Endothelial cell of umbilical vein (primary cell): ENCODE results near the gene HDAC4. TPM values are rescaled to one million over a fixed set of nuclear protein-coding genes. Genes with fewer than 3 reads are reported as not detected.

Source experiments
- BruUV-seq: library from RNA; stranded (reverse); fragments of 400-500 nt; replicated peaks from 2 replicates; lab custom pipeline; 2021; lab: Mats Ljungman, UMichigan
- CTCF ChIA-PET: fragments of 300-600, 350-600 bp; sonication (Branson Sonifier 250); formaldehyde crosslinking; loops from one replicate; lab custom pipeline; 2021; ENCODE audit warnings: antibody characterized with exemption, inconsistent platforms; lab: Charles Lee
- POLR2A ChIA-PET: fragments of 300-600, 350-600 bp; sonication (Branson Sonifier 250); formaldehyde crosslinking; loops from one replicate; lab custom pipeline; 2021; ENCODE audit warnings: antibody characterized with exemption, inconsistent platforms; lab: Charles Lee
- DNase-seq: peaks from one replicate; pipeline ENCODE4 v3.0.0-alpha.2; 2011; ENCODE audit warnings: low read depth, low spot score
- FAIRE-seq: peaks from 2 replicates; lab custom pipeline; 2011; peaks lifted over from hg19 to GRCh38; lab: Jason Lieb, UNC
- H2AFZ ChIP-seq: 2 replicates; pipeline ENCODE4 v1.6.0; 2012; ENCODE audit warnings: low read depth, low read length, control low read depth, inconsistent platforms
- H3K27ac ChIP-seq: 2 replicates; pipeline ENCODE4 v1.5.1; 2011; ENCODE audit warnings: low read depth, mild to moderate bottlenecking, control low read depth, low read length, moderate library complexity; ENCODE audit not compliant: insufficient read depth
- H3K27me3 ChIP-seq, 2 experiments: 2 replicates each; pipeline versions ENCODE4 v1.6.0 to v1.6.1; 2011; ENCODE audit warnings: low read length in 2 of 2, mixed read lengths in 1 of 2; ENCODE audit not compliant: control insufficient read depth in 2 of 2, insufficient read depth in 2 of 2
- H3K36me3 ChIP-seq, 2 experiments: 2 replicates in 1 of 2; 3 replicates in 1 of 2; pipeline ENCODE4 v1.5.1; 2011; ENCODE audit warnings: low read length in 2 of 2, mild to moderate bottlenecking in 1 of 2, moderate library complexity in 1 of 2; ENCODE audit not compliant: control insufficient read depth in 2 of 2, insufficient read depth in 2 of 2; ENCODE audit errors: extremely low read depth in 1 of 2
- H3K4me1 ChIP-seq: 3 replicates; pipeline ENCODE4 v1.5.1; 2011; ENCODE audit warnings: mild to moderate bottlenecking, low read length; ENCODE audit not compliant: control insufficient read depth, insufficient read depth; ENCODE audit errors: extremely low read depth
- H3K4me2 ChIP-seq: 2 replicates; pipeline ENCODE4 v1.6.1; 2011; ENCODE audit warnings: low read length, control low read depth, mixed read lengths; ENCODE audit not compliant: insufficient read depth
- H3K4me3 ChIP-seq, 3 experiments: fragments of 200-600 bp in 1 of 3; sonication (generic), shearing (Covaris generic) in 1 of 3; replicated peaks in 1 of 3; 2 replicates each; pipeline ENCODE4 v1.5.1; 2011 to 2016; ENCODE audit warnings: control low read depth in 3 of 3, low read length in 3 of 3, mild to moderate bottlenecking in 2 of 3, inconsistent platforms in 1 of 3, low read depth in 1 of 3, moderate library complexity in 1 of 3; ENCODE audit not compliant: insufficient read depth in 1 of 3
- H3K79me2 ChIP-seq: 2 replicates; pipeline ENCODE4 v1.6.0; 2012; ENCODE audit warnings: low read length, inconsistent platforms; ENCODE audit not compliant: control insufficient read depth, insufficient read depth
- H3K9ac ChIP-seq: replicated peaks from 2 replicates; pipeline ENCODE3; 2011; ENCODE audit warnings: low read length, control low read depth; ENCODE audit not compliant: insufficient read depth; ENCODE audit errors: extremely low read depth
- H3K9me1 ChIP-seq: replicated peaks from 3 replicates; pipeline ENCODE4 v1.6.0; 2011; ENCODE audit warnings: mild to moderate bottlenecking, low read length; ENCODE audit not compliant: control insufficient read depth, insufficient read depth; ENCODE audit errors: extremely low read depth
- H3K9me3 ChIP-seq: replicated peaks from 2 replicates; pipeline ENCODE4 v1.5.1; 2012; ENCODE audit warnings: low read length, inconsistent platforms; ENCODE audit not compliant: control insufficient read depth, insufficient read depth
- H4K20me1 ChIP-seq: replicated peaks from 2 replicates; pipeline ENCODE3; 2011; ENCODE audit warnings: mild to moderate bottlenecking, low read length; ENCODE audit not compliant: control insufficient read depth, insufficient read depth; ENCODE audit errors: extremely low read depth
- CTCF ChIP-seq, 2 donors: IDR thresholded peaks; 1 replicate in 1 of 2; 2 replicates in 1 of 2; pipeline ENCODE4 v1.5.1; 2011; ENCODE audit warnings: low read length in 2 of 2, mild to moderate bottlenecking in 2 of 2, moderate library complexity in 2 of 2, control low read depth in 1 of 2, inconsistent platforms in 1 of 2, low read depth in 1 of 2; ENCODE audit not compliant: insufficient read depth in 1 of 2; ENCODE audit errors: extremely low read depth in 1 of 2
- EZH2 ChIP-seq: IDR thresholded peaks from 2 replicates; pipeline ENCODE4 v1.6.1; 2012; ENCODE audit warnings: borderline replicate concordance, low read depth, mild to moderate bottlenecking, moderate library complexity, low read length, inconsistent platforms; ENCODE audit not compliant: severe bottlenecking
- GATA2 ChIP-seq: IDR thresholded peaks from 2 replicates; pipeline ENCODE4 v1.7.0; 2011; ENCODE audit warnings: low read depth, mild to moderate bottlenecking, moderate library complexity, mixed read lengths, low read length; ENCODE audit not compliant: insufficient read length, insufficient read depth
- JUN ChIP-seq: IDR thresholded peaks from 2 replicates; pipeline ENCODE4 v1.6.1; 2011; ENCODE audit warnings: borderline replicate concordance, low read depth; ENCODE audit not compliant: insufficient read length, insufficient read depth
- MAX ChIP-seq: IDR thresholded peaks from 2 replicates; pipeline ENCODE4 v1.6.1; 2011; ENCODE audit not compliant: insufficient read depth, insufficient read length
- MYC ChIP-seq: IDR thresholded peaks from one replicate; pipeline ENCODE4 v1.6.1; 2011; ENCODE audit warnings: mild to moderate bottlenecking, low read depth, low read length
- POLR2A ChIP-seq: IDR thresholded peaks from 2 replicates; pipeline ENCODE4 v1.6.1; 2012; ENCODE audit warnings: low read depth, mild to moderate bottlenecking, control low read depth, low read length
- POLR2AphosphoS5 ChIP-seq: IDR thresholded peaks from 2 replicates; pipeline ENCODE4 v1.6.1; 2012; ENCODE audit warnings: low read depth, mild to moderate bottlenecking, control low read depth, low read length, moderate library complexity; ENCODE audit not compliant: insufficient read depth
- dilution Hi-C: fragments of 300-500 bp; cut with MboI; formaldehyde crosslinking; loops from one replicate; pipeline ENCODE4 v1.15.0; 2019; ENCODE audit warnings: low sequenced_read_pairs; ENCODE audit not compliant: extremely low pct_ligation_motif_present
- intact Hi-C: fragments of 100-400 bp; cut with micrococcal nuclease; formaldehyde crosslinking; loops from one replicate; pipeline ENCODE4 v1.10.0; 2022
- polyA plus RNA-seq, 4 experiments: library from polyadenylated mRNA; depleted of rRNA in 3 of 4; stranded (reverse) in 3 of 4; unstranded in 1 of 4; fragments of >200 nt; gene quantifications; 2 replicates each; pipeline versions ENCODE4 v1.2.1 to v1.2.3, GENCODE V29; 2011 to 2012; ENCODE audit warnings: missing spikeins in 1 of 4
- total RNA-seq: library from RNA; stranded (reverse); gene quantifications from 2 replicates; pipeline ENCODE4 v1.2.3, GENCODE V29; 2021

The HDAC4 gene
- total and polyA plus RNA-seq, 2 donors (not counting 3 experiments of a cell fraction or from before 2014, with no cell fraction given): 13.4 to 33.0 TPM

GRCh38 chr2:239337877-239338484 is 62.8 kb downstream of the HDAC4 start:
- no peaks in the 10 kb centered on the region for H3K4me1 ChIP-seq
- H3K4me2 ChIP-seq: no peak overlapping the region
- no peak overlapping the region for H3K9ac ChIP-seq
- intact Hi-C loops: no loop called here
- H3K27me3 ChIP-seq: no peaks in the 10 kb centered on the region
- dilution Hi-C loops: no loop called here
- POLR2A ChIA-PET: no interaction called here
- H3K4me3 ChIP-seq: no peak overlapping the region
- H3K9me1 ChIP-seq: no peaks in the 10 kb centered on the region
- no peaks in the 10 kb centered on the region for H3K9me3 ChIP-seq
- FAIRE-seq (no peak), DNase-seq (no peak)
- no peak overlapping the region for H2AFZ ChIP-seq
- no TSS peak for BruUV-seq
- TF ChIP-seq JUN (no peak), MAX (no peak), POLR2AphosphoS5 (no peak), CTCF (IDR thresholded peaks at IDR 0.05; ENCODE audit: extremely low read depth in 1 of 2, insufficient read depth in 1 of 2, low read depth in 1 of 2, low read length in 2 of 2) (no peak), EZH2 (no peak), MYC (no peak), POLR2A (no peak), GATA2 (no peak)
- H3K36me3 ChIP-seq: no peaks in the 10 kb centered on the region
- CTCF ChIA-PET: interaction anchor here (1.5 kb wide), 1 partner anchor 9 kb away, joined by 3 read pairs; no protein-coding TSS in a partner anchor
- H3K27ac ChIP-seq: no peak overlapping the region
- no peaks in the 10 kb centered on the region for H4K20me1 ChIP-seq
- H3K79me2 ChIP-seq: no peaks in the 10 kb centered on the region
